Measurements from ENCODE around the gene ARHGEF7.

- TF ChIP-seq MAX (CRISPR knock-in tag; IDR thresholded peaks at IDR 0.05) (no peak), E2F4 (CRISPR knock-in tag; IDR thresholded peaks at IDR 0.05; ENCODE audit: borderline replicate concordance, low read depth) (no peak), CTCF (IDR thresholded peaks at IDR 0.05) (no peak), PRDM15 (CRISPR knock-in tag; IDR thresholded peaks at IDR 0.05) (no peak), ELF4 (CRISPR knock-in tag; IDR thresholded peaks at IDR 0.05; ENCODE audit: low read depth) (no peak), CREB1 (CRISPR knock-in tag; IDR thresholded peaks at IDR 0.05) (no peak), GABPB1 (CRISPR knock-in tag; IDR thresholded peaks at IDR 0.05) (no peak), IRF1 (CRISPR knock-in tag; IDR thresholded peaks at IDR 0.05) (no peak), E2F5 (CRISPR knock-in tag; IDR thresholded peaks at IDR 0.05) (no peak), SP1 (CRISPR knock-in tag; conservative IDR thresholded peaks at IDR 0.05) (no peak), ATF2 (CRISPR knock-in tag; IDR thresholded peaks at IDR 0.05; ENCODE audit: borderline replicate concordance, low read depth) (no peak), IRF2 (CRISPR knock-in tag; IDR thresholded peaks at IDR 0.05; ENCODE audit: borderline replicate concordance, low read depth) (no peak), STAT6 (CRISPR knock-in tag; conservative IDR thresholded peaks at IDR 0.05; ENCODE audit: low read depth) (no peak), CDX4 (CRISPR knock-in tag; IDR thresholded peaks at IDR 0.05; ENCODE audit: borderline replicate concordance) (no peak)
Observed at GRCh38 chr13:111227405-111227804, 112.3 kb downstream of the ARHGEF7 start.
